NCI-H748 treated with DMSO at 0.1 percent for 48 hours (cell line): ENCODE measurements around the gene ZDHHC7.

Experiments
- DNase-seq: peaks from one replicate; lab custom pipeline; 2025; lab: John Stamatoyannopoulos, UW

ZDHHC7 gene

GRCh38 chr16:84993926-84994325 is 17.4 kb downstream of the ZDHHC7 start:
- no peak for DNase-seq

- no peak for DNase-seq
Observed at GRCh38 chr16:84992717-84993075, 18.6 kb downstream of the ZDHHC7 start.

GRCh38 chr16:84990782-84991181 is 20.6 kb downstream of the ZDHHC7 start:
- DNase-seq = no peak

GRCh38 chr16:84989749-84990620 is 21.4 kb downstream of the ZDHHC7 start:
- no peak for DNase-seq

- no peak for DNase-seq
Observed at GRCh38 chr16:84988328-84989080, 22.8 kb downstream of the ZDHHC7 start.

- no peak for DNase-seq
Observed at GRCh38 chr16:84986879-84987278, 24.5 kb downstream of the ZDHHC7 start.

GRCh38 chr16:84986102-84986501 is 25.2 kb downstream of the ZDHHC7 start:
- no peak for DNase-seq

GRCh38 chr16:84985079-84986065 is 26.0 kb downstream of the ZDHHC7 start:
- no peak for DNase-seq

- no peak for DNase-seq
Observed at GRCh38 chr16:84982434-84982833, 28.9 kb downstream of the ZDHHC7 start.

GRCh38 chr16:84979516-84979915 is 31.8 kb downstream of the ZDHHC7 start:
- DNase-seq = no peak

GRCh38 chr16:84976644-84977400 is 34.5 kb downstream of the ZDHHC7 start:
- no peak for DNase-seq

- DNase-seq = no peak
Observed at GRCh38 chr16:84975522-84975921, 35.8 kb downstream of the ZDHHC7 start.

GRCh38 chr16:84975066-84975465 is 36.3 kb downstream of the ZDHHC7 start:
- DNase-seq = no peak

- DNase-seq = no peak
Observed at GRCh38 chr16:84973776-84974523, 37.4 kb downstream of the ZDHHC7 start.

- DNase-seq = no peak
Observed at GRCh38 chr16:84973236-84973635, 38.1 kb downstream of the ZDHHC7 start.

GRCh38 chr16:84970447-84971127 is 40.7 kb downstream of the ZDHHC7 start:
- DNase-seq = no peak

- no peak for DNase-seq
Observed at GRCh38 chr16:84967828-84968227, 43.5 kb downstream of the ZDHHC7 start.

GRCh38 chr16:84965428-84966415 is 45.6 kb downstream of the ZDHHC7 start:
- DNase-seq = no peak
